Keratinocyte (primary cell): ENCODE results near the gene LMNTD2. TPM values are rescaled to one million over a fixed set of nuclear protein-coding genes. Genes with fewer than 3 reads are reported as not detected.

Experiments used
- DNase-seq: peaks from one replicate; pipeline ENCODE4 v3.0.0-alpha.2; 2011; ENCODE audit warnings: low read depth, missing footprints, low spot score
- FAIRE-seq: peaks from 2 replicates; lab custom pipeline; 2011; peaks lifted over from hg19 to GRCh38; lab: Jason Lieb, UNC
- H2AFZ ChIP-seq: 2 replicates; pipeline ENCODE4 v1.6.0; 2012; ENCODE audit warnings: low read length, control low read depth, inconsistent platforms; ENCODE audit not compliant: control insufficient read depth
- H3K27ac ChIP-seq: 2 replicates; pipeline ENCODE4 v1.5.1; 2011; ENCODE audit warnings: low read length; ENCODE audit not compliant: control insufficient read depth, insufficient read depth
- H3K27me3 ChIP-seq: 3 replicates; pipeline ENCODE4 v1.6.0; 2011; ENCODE audit warnings: low read length; ENCODE audit not compliant: control insufficient read depth, insufficient read depth; ENCODE audit errors: extremely low read depth
- H3K36me3 ChIP-seq, 2 experiments: 2 replicates in 1 of 2; 3 replicates in 1 of 2; pipeline ENCODE4 v1.5.1; 2011; ENCODE audit warnings: low read length in 2 of 2, mild to moderate bottlenecking in 1 of 2; ENCODE audit not compliant: control insufficient read depth in 2 of 2, insufficient read depth in 2 of 2; ENCODE audit errors: extremely low read depth in 1 of 2
- H3K4me1 ChIP-seq: 3 replicates; pipeline ENCODE4 v1.5.1; 2011; ENCODE audit warnings: low read length; ENCODE audit not compliant: control insufficient read depth, insufficient read depth; ENCODE audit errors: extremely low read depth
- H3K4me2 ChIP-seq: 3 replicates; pipeline ENCODE4 v1.6.0; 2011; ENCODE audit warnings: low read depth, low read length; ENCODE audit not compliant: control insufficient read depth, insufficient read depth; ENCODE audit errors: extremely low read depth
- H3K4me3 ChIP-seq, 3 experiments: fragments of 200-600 bp in 1 of 3; sonication (generic) in 1 of 3; 2 replicates in 2 of 3; 3 replicates in 1 of 3; pipeline ENCODE4 v1.5.1; 2011 to 2016; ENCODE audit warnings: low read length in 3 of 3, mild to moderate bottlenecking in 3 of 3, control low read depth in 2 of 3, inconsistent platforms in 1 of 3, low read depth in 1 of 3, mixed read lengths in 1 of 3, mixed run types in 1 of 3, moderate library complexity in 1 of 3; ENCODE audit not compliant: control insufficient read depth in 2 of 3, insufficient read depth in 2 of 3; ENCODE audit errors: extremely low read depth in 1 of 3
- H3K79me2 ChIP-seq: 2 replicates; pipeline ENCODE4 v1.6.0; 2012; ENCODE audit warnings: low read length; ENCODE audit not compliant: control insufficient read depth, insufficient read depth
- H3K9ac ChIP-seq: 3 replicates; pipeline ENCODE4 v1.6.0; 2011; ENCODE audit warnings: low read length; ENCODE audit not compliant: control insufficient read depth, insufficient read depth; ENCODE audit errors: extremely low read depth
- H3K9me1 ChIP-seq: 3 replicates; pipeline ENCODE4 v1.6.0; 2011; ENCODE audit warnings: low read length; ENCODE audit not compliant: control insufficient read depth, insufficient read depth; ENCODE audit errors: extremely low read depth
- H3K9me3 ChIP-seq: 2 replicates; pipeline ENCODE4 v1.5.1; 2012; ENCODE audit warnings: low read depth, low read length; ENCODE audit not compliant: control insufficient read depth
- H4K20me1 ChIP-seq: 3 replicates; pipeline ENCODE4 v1.6.0; 2011; ENCODE audit warnings: low read length; ENCODE audit not compliant: control insufficient read depth, insufficient read depth; ENCODE audit errors: extremely low read depth
- CTCF ChIP-seq, 3 experiments: IDR thresholded peaks in 1 of 3; conservative IDR thresholded peaks in 1 of 3; optimal IDR thresholded peaks in 1 of 3; 2 replicates in 2 of 3; 3 replicates in 1 of 3; pipeline versions ENCODE3 to v1.5.1; 2011; ENCODE audit warnings: low read length in 3 of 3, mild to moderate bottlenecking in 3 of 3, moderate library complexity in 2 of 3, control low read depth in 1 of 3, inconsistent platforms in 1 of 3; ENCODE audit not compliant: insufficient read depth in 2 of 3; ENCODE audit errors: extremely low read depth in 1 of 3
- EZH2 ChIP-seq: IDR thresholded peaks from one replicate; pipeline ENCODE4 v1.6.1; 2012; ENCODE audit warnings: inconsistent platforms, mild to moderate bottlenecking, low read length, moderate library complexity
- dilution Hi-C: fragments of 300-500 bp; cut with MboI; formaldehyde crosslinking; loops from one replicate; pipeline ENCODE4 v1.7.0; 2020; ENCODE audit warnings: low sequenced_read_pairs; ENCODE audit not compliant: extremely low pct_ligation_motif_present
- polyA plus RNA-seq, 5 experiments: library from polyadenylated mRNA; depleted of rRNA in 3 of 5; stranded (reverse) in 3 of 5; stranded (forward) in 1 of 5; unstranded in 1 of 5; fragments of >200 nt; gene quantifications; 1 replicate in 1 of 5; 2 replicates in 3 of 5; 3 replicates in 1 of 5; pipeline versions ENCODE4 v1.2.1 to v1.2.3, GENCODE V29; 2011 to 2012; ENCODE audit warnings: missing spikeins in 2 of 5, low read depth in 1 of 5, low replicate concordance in 1 of 5

LMNTD2 gene
- polyA plus RNA-seq, 1 donor (not counting 4 experiments of a cell fraction or from before 2014, with no cell fraction given) = 1.2 TPM

- Histone ChIP-seq H3K79me2 (peaks cover 78% of the 10 kb centered on the region), H3K9ac (no peak overlapping the region), H3K9me3 (no peaks in the 10 kb centered on the region), H3K36me3 (peaks cover 12 to 25% of the 10 kb centered on the region in 2 experiments), H3K4me3 (no peak overlapping the region), H3K9me1 (peaks cover 8% of the 10 kb centered on the region), H3K27me3 (no peaks in the 10 kb centered on the region), H2AFZ (no peak overlapping the region), H4K20me1 (peaks cover 50% of the 10 kb centered on the region), H3K4me1 (peaks cover 27% of the 10 kb centered on the region), H3K4me2 (no peak overlapping the region), H3K27ac (peak overlapping the region; percentile 6)
- dilution Hi-C loops = no loop called here
- no peak for FAIRE-seq
- no peak for DNase-seq
- TF ChIP-seq CTCF (optimal IDR thresholded peaks at IDR 0.05 in 1 of 3, IDR thresholded peaks at IDR 0.05 in 1 of 3, conservative IDR thresholded peaks at IDR 0.05 in 1 of 3; ENCODE audit: extremely low read depth in 1 of 3, insufficient read depth in 2 of 3, low read length in 3 of 3) (no peak), EZH2 (no peak)
Measured at GRCh38 chr11:579830-580601, 19.5 kb upstream of the LMNTD2 start.

DNA sequence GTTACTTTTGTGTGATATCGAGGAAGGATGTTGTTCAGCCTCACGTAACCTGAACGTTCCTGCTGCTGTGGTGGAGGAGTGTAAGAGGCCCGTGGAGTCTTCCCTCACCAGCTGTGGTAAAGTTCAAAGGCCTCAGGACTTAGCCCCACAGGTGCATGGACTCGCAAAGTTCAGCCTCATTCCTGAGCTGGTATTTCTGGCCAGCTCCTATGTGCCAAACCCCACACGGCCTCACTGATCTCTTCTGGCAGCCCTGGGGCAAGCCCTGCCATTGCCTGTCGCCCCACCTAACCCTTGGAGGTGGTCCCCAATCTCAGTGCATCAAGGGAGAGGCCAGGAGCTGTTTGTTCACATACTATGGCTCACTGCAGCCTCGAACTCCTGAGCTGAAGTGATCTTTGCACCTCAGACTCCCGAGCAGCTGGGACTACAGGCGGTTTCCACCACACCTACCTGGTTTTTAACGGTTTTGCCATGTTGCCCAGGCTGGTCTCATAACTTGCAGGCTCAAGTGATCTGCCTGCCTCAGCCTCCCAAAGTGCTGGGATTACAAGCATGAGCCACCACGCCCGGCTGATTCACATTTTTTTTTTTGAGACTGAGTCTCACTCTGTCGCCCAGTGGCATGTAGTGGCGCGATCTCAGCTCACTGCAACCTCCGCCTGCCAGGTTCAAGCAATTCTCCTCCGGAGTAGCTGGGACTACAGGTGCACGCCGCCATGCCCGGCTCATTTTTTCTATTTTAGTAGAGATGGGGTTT lies 17.9 kb upstream of the LMNTD2 start:
- peaks cover 8% of the 10 kb centered on the region for H3K9me1 ChIP-seq
- FAIRE-seq (no peak), DNase-seq (no peak)
- H4K20me1 ChIP-seq = peaks cover 46% of the 10 kb centered on the region
- TF ChIP-seq CTCF (optimal IDR thresholded peaks at IDR 0.05 in 1 of 3, IDR thresholded peaks at IDR 0.05 in 1 of 3, conservative IDR thresholded peaks at IDR 0.05 in 1 of 3; ENCODE audit: extremely low read depth in 1 of 3, insufficient read depth in 2 of 3, low read length in 3 of 3) = no peak
- no peak for TF ChIP-seq EZH2
- peaks cover 37% of the 10 kb centered on the region for H3K4me1 ChIP-seq
- H3K36me3 ChIP-seq = peaks cover 8 to 18% of the 10 kb centered on the region in 2 experiments
- peak overlapping the region; percentile 97 for H3K4me2 ChIP-seq
- dilution Hi-C loops = no loop called here
- peak overlapping the region; percentile 99 for H3K9ac ChIP-seq
- H3K27ac ChIP-seq = peak overlapping the region; percentile 51
- peak overlapping the region in 2 of 3 experiments; percentile 96 to 97 for H3K4me3 ChIP-seq
- no peak overlapping the region for H2AFZ ChIP-seq
- peaks cover 64% of the 10 kb centered on the region for H3K79me2 ChIP-seq
- no peaks in the 10 kb centered on the region for H3K27me3 ChIP-seq
- H3K9me3 ChIP-seq = no peaks in the 10 kb centered on the region
